ENCODE measurements around the gene RC3H1.
A peak's percentile ranks its signal among the peaks of the same experiment; 100 is the strongest.
"Not testable (repeated sequence)": the region's sequence is repeated elsewhere in the genome, so short reads cannot be mapped to it uniquely, and the experiment has no call there.

The RC3H1 gene

DNA sequence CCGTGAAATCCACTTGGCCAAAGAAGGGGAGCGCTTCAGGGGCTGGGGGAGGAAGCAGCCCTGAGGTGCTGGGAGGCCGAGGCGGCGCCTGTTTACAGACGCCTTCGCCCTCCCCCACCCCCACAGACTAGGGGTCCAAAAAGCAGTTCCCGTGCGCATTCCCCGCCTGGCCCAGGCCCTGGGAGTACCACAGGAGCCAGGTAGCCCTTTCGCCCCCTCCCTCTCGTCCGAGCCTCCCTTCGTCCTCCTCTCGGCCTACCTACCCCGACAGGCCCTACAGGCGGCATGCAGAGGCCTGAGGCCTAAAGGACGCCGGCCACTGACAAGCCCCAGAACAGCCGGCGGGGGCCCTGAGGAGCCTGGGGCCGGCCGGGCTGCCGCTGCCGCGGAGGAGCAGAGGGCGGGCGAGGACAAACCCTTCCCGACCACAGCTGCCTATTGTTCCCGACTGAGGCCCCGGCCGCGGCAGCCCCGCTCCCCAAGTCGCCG lies 522 bp downstream of the RC3H1 start:
- peak in 1 of 2 donors; percentile 31 for DNase-seq (ENCODE audit: low read depth in 2 of 2)

DNA sequence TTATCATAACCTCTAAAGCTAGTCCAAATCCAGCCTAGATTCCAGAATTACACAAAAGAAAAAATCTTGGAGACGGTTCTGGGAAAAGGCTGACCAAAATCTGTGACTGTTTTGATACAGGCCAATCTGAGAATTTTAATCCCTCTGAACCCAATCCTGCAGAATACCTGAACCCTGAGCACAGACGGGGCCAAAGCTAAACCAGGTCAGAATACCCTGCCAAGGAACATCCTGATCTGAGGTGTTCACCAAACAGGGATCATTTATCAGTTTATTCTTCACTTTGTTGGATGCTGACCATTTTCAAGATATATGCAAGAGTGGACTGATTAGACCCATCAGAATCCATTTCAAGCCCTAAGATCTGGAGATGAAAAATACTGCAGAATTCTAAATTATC lies 3.6 kb downstream of the RC3H1 start:
- no peak for DNase-seq (ENCODE audit: low read depth in 2 of 2)

DNA sequence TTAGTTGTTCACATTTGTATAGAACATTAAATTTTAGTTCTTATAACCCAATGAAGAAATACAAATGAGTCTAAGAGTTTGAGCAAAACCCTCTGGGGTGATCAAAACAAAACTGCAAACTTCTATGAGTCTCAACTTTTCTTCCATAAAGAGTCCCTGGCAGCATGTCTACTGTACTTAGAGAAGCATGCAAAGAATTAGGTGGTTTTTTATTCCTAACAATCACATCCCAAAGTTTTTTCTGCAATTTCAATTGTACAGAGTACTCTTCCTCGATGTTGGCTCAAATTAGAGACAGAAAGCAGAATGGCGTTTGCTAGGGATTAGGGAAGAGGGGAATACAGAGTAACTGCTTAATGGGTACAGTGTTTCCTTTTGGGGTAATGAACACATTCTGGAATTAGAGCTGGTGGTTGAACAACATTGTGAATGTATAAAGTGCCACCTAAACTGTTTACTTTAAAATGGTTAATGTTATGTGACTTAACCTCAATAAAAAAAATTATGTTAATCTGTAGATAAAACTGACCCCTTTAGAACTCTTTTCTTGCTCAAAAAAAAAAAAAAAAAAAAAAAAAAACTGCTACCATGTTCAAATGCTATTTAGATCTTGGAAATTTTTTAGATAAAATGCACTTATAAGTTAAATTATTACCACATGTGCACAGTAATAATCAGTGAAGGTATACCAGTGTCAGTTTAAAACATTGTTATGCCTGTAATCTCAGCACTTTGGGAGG lies 4.8 kb downstream of the RC3H1 start:
- no peak for DNase-seq (ENCODE audit: low read depth in 2 of 2)

DNA sequence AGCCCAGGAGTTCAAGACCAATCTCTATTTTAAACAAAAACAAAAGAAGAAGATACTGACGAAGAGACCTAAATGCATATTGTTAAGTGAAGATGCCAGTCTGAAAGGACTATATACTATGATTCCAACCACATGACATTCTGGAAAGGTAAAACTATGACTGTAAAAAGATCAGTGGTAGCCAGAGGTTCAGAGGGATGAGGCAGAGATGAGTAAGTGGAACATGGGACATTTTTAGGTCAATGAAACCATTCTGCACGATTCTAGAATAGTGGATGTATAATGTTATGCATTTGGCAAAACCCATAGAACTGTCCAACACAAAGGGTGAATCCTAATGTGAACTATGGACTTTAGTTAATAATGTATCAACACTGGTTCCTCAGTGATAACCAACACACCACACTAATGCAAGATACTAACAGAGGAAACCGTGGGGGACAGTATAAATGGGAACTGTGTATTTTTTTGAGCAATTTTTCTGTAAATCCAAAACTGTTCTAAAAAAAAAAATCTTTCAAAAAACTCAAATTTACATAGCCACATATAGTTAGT lies 8.2 kb downstream of the RC3H1 start:
- no peak for DNase-seq (ENCODE audit: low read depth in 2 of 2)

DNA sequence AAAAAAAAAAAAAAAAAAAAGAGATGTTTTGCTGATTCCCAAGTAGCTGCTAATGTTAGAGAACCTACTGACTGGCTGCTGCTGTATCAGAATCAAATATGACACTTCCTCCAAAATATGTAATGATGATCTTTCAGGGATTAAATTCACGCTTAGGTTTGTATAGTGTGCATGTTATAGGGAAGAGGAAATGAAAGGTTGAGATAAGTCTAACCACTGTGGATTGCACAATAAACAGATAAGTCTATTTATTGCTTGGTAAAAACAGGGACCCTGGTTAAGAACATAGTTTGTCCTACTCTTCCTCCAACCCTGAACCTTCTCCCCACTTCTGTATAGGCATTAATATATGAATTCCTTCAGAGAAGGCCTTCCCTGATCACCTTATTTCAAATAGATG lies 13.2 kb downstream of the RC3H1 start:
- no peak for DNase-seq (ENCODE audit: low read depth in 2 of 2)

DNA sequence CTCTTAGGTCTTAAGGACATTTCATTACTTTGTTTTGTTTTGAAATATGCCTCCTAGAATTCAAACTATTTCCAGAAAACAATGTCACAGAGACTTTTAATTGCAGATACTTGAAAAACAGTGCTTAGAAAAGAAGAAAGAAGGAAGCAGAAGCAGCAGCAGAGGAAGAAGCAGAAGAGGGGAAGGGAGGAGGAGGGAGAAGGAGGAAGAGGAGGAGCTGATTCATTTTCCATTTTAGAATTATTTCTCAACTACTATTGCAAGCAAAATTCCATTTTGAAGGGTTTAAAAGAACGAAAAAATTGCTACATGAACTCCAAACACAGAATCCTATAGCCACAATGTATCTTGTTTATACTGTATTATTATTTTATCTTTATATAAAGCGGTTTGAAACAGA lies 13.9 kb downstream of the RC3H1 start:
- DNase-seq (ENCODE audit: low read depth in 2 of 2), result no peak

DNA sequence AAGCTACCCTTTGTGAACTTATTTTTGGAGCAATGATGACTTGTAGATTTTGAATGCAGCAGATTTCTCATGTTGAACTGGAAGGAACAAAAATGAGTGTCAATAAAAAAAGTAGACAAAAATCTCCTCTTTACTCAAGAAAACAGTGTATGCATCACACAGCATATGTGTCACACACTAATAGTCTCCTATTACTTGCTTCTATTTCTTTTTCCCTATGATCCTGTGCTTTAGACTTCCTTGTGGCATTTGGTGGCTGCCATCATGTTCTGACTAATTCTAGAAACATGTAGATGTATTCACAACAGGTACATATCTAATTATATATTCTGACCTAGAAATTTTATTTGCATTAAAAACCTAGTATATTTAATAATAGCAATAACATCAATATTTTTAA lies 14.3 kb downstream of the RC3H1 start:
- DNase-seq (ENCODE audit: low read depth in 2 of 2), result no peak

DNA sequence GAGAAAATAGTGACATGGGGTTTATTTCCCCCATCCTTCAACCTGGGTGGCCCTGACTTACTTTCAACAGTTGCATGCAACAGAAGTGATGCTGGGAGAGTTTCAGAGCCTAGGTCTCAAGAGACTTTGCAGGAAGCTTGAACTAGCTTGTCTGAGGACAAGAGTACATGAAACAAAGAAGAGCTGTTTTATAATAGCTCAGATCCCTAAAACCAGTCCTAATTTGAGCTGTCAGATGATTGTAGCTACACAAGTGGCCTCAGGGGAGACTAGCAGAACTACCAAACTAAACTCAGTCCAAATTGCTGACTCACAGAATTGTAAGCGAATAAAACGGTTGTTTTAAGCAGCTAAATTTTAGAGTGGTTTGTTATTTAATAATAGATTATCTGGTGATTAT lies 17.1 kb downstream of the RC3H1 start:
- no peak for DNase-seq (ENCODE audit: low read depth in 2 of 2)

DNA sequence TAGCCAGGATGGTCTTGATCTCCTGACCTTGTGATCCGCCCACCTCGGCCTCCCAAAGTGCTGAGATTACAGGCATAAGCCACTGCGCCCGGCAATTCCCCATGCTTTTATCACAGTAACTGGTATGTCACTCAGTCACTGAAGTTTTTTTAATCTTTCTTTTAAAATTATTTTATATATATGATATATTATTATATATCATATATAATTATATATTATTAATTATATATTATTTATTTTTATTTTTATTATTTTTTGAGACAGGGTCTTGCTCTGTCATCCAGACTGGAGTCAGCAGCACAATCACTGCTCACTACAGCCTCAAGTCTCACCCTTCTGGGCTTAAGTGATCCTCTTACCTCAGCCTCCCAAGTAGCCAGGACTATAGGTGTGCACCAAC lies 18.3 kb downstream of the RC3H1 start:
- no peak for DNase-seq (ENCODE audit: low read depth in 2 of 2)

DNA sequence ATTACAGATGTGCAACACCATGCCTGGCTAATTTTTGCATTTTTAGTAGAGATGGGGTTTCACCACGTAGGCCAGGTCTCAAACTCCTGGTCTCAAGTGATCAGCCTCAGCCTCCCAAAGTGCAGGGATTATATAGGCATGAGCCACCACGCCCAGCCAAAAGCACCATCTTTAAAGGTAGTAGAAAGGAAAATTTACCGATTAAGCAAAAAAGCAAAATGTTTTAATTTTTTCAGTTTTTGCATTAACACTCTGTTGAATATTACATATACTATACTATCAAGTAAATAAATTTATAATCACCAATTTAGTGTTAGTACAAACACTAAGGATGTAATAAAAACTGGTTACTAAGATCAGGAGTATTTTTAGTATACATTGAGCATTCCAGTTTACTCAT lies 20.6 kb downstream of the RC3H1 start:
- DNase-seq (ENCODE audit: low read depth in 2 of 2), result no peak

DNA sequence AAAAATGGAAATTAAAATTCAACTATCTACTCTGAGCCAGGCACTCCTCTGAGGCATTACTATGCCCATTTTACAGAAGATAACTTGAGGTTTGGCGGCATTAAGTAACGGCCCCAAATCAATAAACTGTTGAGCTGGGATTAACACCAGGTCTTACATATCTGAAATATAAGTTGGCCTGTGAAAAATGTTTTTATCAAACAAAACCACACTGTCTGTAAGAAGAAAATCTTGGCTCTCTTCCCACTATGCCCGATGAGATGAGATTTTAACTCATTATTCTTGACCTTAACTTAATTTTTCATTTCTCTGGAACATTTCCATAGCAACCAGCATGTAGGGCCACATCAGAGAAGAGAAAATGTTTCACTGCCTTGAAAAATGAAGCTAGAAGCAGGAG lies 21.8 kb downstream of the RC3H1 start:
- no peak for DNase-seq (ENCODE audit: low read depth in 2 of 2)

DNA sequence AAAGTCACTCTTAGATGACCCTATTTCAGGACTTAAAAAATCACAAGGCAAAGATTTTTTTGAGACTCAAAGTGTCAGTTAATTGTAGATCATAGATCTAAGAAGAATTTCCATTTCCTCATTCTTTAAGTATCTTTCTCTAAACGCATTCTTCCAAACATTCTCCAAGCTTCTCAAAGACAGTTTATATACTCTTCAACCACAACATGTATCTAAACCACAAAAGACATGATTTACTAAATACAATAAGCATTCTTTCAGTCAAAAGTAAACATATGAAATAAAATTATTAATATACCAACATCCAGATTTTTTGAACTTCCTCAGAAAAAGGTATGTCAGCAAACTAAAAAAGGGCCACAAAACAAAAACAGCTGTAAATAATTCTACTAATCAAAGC lies 24.4 kb downstream of the RC3H1 start:
- no peak for DNase-seq (ENCODE audit: low read depth in 2 of 2)

DNA sequence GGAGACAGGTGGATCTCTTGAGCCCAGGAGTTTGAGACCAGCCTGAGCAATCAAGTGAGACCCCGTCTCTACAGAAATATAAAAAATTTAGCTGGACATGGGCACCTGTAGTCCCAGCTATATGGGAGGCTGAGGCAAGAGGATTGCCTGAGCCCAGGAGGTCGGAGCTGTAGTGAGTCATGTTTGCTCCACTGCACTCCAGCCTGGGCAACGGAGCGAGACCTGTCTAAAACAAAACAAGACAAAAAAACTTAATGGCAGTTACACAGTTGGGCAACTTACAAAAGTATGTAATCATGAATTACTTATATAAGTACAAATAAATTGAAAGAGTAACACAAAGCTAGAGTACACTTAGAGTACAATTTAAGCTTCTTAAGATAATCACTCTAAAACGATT lies 25.2 kb downstream of the RC3H1 start:
- no peak for DNase-seq (ENCODE audit: low read depth in 2 of 2)

DNA sequence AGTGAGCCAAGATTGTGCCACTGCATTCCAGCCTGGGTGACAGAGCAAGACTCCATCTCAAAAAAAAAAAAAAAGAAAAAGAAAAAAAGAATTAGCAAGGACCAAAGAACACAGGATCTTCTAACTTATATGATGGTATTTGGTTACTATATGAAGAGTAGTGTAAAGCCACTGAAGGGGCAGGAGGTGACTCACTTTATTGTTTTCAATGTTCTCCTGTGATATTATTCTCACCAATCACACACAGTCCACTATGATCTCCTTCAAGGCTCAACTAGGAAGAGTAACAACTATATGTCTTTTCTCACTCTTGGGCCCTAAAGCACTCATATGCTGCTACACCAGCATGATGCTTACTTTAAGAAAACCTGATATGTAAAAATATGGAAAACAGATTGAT lies 26.7 kb downstream of the RC3H1 start:
- DNase-seq (ENCODE audit: low read depth in 2 of 2), result no peak

DNA sequence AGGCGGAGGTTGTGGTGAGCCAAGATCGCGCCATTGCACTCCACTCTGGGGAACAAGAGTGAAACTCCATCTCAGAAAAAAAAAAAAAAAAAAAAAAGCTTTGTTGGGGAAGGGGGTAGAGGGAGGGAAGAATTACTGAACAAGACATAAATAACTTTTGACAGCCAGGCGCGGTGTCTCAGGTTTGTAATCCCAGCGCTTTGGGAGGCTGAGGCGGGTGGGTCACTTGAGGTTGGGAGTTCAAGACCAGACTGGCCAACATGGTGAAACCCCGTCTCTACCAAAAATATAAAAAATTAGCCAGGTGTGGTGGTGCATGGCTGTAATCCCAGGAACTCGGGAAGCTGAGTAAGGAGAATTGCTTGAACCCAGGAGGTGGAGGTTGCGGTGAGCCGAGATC lies 28.2 kb downstream of the RC3H1 start:
- DNase-seq (ENCODE audit: low read depth in 2 of 2), result not testable (repeated sequence)

DNA sequence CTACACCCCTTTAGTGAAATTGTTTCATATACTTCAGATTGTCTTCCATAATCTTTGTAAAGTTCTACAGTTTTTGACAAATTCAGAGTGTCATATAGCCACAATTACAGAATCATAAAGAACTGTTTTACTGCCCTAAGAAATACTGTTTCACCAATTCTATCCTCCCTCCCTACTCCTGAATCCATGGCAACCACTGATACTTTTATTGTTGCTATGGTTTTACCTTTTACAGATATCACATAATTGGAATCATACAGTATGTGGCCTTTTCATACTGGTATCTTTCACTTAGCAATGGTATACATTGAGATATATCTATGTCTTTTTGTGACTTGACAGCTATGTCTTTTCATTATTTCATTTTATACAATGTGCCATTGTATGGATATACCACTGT lies 34.1 kb downstream of the RC3H1 start:
- no peak for DNase-seq (ENCODE audit: low read depth in 2 of 2)

DNA sequence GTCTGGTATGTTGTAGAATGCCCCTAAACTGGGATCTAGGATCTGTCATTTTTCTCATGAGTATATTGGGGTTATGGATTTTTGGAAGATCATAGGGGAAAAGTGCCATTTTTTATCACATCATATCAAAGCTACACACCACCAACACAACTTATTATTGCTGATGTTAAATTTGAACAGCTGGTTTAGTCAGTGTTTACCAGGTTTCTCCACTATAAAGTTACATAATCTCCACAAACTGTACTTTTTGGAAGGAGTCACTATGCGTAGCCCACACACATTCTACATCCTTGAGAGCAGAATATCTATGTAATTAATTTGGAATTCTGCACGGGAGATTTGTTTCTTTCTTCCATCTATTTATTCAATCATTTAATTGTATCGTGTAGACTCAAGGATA lies 35.2 kb downstream of the RC3H1 start:
- no peak for DNase-seq (ENCODE audit: low read depth in 2 of 2)

DNA sequence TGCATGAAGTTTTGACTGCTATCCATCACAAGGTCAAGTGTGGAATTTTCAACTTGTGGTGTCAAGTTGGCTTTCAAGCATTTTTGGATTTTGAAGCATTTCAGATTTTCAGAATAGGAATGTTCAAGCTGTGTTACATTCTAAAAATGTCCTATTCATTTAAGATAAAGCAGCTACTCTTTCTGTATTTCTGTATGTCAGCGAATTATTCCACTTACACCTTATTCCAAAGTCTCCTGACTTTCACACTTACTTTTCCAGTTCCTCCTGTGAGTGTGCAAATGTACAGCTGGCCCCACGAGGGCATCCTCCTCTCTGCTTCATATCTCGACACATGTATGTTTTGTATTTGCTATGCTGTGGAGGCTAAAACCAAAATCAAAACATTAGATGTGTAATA lies 51.9 kb downstream of the RC3H1 start:
- no peak for DNase-seq (ENCODE audit: low read depth in 2 of 2)

DNA sequence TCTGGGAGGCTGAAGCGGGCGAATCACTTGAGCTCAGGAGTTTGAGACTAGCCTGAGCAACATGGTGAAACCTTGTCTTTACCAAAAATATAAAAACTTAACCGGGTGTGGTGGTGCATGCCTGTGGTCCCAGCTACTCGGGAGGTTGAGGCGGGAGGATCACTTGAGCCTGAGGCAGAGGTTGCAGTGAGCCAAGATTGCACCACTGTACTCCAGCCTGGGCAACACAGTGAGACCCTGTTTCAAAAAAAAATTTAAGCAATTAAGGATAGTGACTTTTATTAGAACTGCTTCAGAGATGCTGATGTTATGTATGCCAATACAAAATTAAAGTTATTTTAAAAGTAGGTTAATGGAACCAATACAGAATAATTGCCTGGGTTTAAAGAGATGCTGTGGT lies 56.3 kb downstream of the RC3H1 start:
- not testable (repeated sequence) for DNase-seq (ENCODE audit: low read depth in 2 of 2)

DNA sequence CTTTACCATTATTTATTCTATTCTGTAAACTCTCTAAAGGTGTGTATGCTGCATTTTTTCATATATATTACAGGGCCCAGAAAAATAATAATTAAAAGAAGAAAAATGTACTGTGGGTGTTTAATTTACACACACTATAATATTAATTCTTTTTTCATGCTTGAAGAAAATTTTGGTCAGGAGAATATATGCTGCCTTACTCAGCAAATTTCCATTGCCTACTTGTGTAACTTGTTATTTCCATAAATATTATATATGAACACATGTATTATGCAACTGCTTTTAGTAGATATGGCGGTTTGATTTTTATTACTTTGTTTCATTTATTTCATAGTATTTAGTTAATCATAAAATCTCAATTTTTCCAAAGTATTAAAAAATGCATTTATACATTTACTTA lies 58.7 kb downstream of the RC3H1 start:
- DNase-seq (ENCODE audit: low read depth in 2 of 2), result no peak

DNA sequence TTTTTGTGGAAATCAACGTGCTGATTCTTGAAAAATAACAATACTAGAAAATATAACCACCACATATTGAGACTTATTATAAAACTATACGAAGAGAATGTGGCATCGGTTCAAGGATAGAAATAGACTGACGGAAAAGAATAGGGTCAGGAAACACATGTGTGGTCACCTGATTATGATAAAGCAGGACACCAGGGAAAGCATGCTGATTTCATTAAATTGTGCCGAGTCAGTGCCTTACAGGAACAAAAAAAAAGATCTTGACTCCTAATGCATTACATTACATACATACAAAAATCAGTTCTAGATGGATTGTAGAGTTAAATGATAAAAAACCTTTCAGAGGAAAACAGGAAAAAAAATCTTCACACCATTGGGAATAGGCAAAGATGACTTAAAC lies 61.5 kb downstream of the RC3H1 start:
- DNase-seq (ENCODE audit: low read depth in 2 of 2), result no peak

DNA sequence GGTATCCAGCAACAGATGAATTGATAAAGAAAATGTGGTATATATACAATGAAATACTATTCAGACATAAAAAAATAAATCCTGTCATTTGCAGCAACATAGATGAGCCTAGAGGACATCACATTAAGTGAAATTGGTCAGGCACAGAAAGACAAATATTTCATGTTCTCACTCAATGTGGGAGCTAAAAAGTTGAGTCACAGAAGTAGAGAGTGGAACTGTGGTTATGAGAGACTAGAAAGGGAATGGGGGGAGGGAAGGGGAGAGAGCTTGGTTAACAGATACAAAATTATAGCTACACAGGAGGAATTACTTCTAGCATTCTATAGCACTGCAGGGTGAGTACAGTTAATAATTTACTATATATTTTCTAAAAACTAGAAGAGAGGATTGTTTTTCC lies 68.0 kb downstream of the RC3H1 start:
- DNase-seq (ENCODE audit: low read depth in 2 of 2), result no peak

DNA sequence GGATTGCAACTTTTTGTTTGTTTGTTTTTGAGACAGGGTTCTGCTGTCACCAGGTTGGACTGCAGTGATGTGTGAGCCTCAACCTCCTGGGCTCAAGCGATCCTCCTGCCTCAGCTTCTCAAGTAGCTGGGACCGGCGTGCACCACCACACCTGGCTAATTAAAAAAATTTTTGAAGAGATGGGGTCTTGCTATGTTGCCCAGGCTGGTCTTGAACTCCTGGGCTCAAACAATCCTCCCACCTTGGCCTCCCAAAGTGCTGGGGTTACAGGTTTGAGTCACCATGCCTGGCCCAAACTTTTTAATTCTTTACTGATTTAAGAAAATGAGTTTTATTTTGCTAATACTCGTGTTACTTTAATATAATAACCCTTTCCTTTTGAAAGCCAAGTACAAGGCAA lies 73.6 kb downstream of the RC3H1 start:
- DNase-seq (ENCODE audit: low read depth in 2 of 2), result no peak

DNA sequence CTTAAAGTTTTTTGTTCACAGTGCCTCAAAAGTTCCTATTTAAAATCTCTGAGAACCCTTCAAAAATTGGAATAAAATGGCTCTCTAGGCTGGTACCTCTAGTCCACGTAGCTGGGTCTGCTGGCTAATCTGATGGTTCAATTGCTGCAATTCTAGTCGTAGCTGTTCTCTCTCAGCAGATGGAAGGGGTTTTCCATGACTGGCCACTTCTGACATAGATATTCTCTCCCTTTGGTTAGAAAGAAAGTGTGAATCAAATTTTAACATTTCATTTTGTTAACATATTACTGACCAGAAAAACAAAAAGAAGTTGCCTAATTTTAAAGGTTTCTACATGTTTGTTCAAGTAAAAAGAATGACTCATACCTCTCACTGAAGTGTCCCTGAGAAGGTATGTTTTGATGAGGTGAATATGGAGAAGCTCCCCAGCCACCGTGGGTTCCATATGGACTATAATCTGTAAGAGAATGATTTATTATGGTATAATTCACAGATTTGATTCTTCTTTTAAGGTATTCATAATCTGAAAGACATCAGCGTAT lies 75.7 kb downstream of the RC3H1 start:
- DNase-seq (ENCODE audit: low read depth in 2 of 2), result no peak
